ENCODE data around the gene GYS1.

GYS1 gene

GRCh38 chr19:48953990-48954594, 39.0 kb downstream of the GYS1 start:
- peaks cover 17% of the 10 kb centered on the region for H3K4me1 ChIP-seq (ENCODE audit: insufficient read depth, low read length, severe bottlenecking)
- H3K4me2 ChIP-seq (ENCODE audit: low read length) = peak overlapping the region; percentile 92
- peaks cover 17% of the 10 kb centered on the region; the same call in 1 of the 2 replicates for H3K36me3 ChIP-seq (ENCODE audit: insufficient read depth, low read length)
- H3F3A ChIP-seq (ENCODE audit: insufficient read depth, low read length) = no peaks in the 10 kb centered on the region
- no peaks in the 10 kb centered on the region for H3K9me2 ChIP-seq (ENCODE audit: low read depth, low read length)
- H3K9me3 ChIP-seq (ENCODE audit: low read length) = no peaks in the 10 kb centered on the region
- peak overlapping the region; percentile 15 for H3K27ac ChIP-seq (ENCODE audit: low read depth, low read length, poor library complexity, severe bottlenecking)
- H3K9ac ChIP-seq (ENCODE audit: low read length) = peak overlapping the region; percentile 99
- no peaks in the 10 kb centered on the region for H3K79me2 ChIP-seq (ENCODE audit: insufficient read depth, low read length)
- H3K4me3 ChIP-seq (ENCODE audit: low read depth, low read length, poor library complexity, severe bottlenecking) = peak overlapping the region; percentile 96
- no peaks in the 10 kb centered on the region for H4K20me1 ChIP-seq (ENCODE audit: insufficient read depth, low read length)
- no peaks in the 10 kb centered on the region for H3K27me3 ChIP-seq (ENCODE audit: insufficient read depth, low read length)
- no peak for TF ChIP-seq EZH2 (IDR thresholded peaks at IDR 0.05; ENCODE audit: borderline replicate concordance, low read length)
- no peak for TF ChIP-seq CTCF (IDR thresholded peaks at IDR 0.05; ENCODE audit: low read length)
- peak overlapping the region; percentile 97 for H2AFZ ChIP-seq (ENCODE audit: low read length)

- Histone ChIP-seq H3K4me1 (ENCODE audit: insufficient read depth, low read length, severe bottlenecking) (peaks cover 17% of the 10 kb centered on the region), H2AFZ (ENCODE audit: low read length) (no peak overlapping the region), H3K4me3 (ENCODE audit: low read depth, low read length, poor library complexity, severe bottlenecking) (no peak overlapping the region), H3K4me2 (ENCODE audit: low read length) (no peak overlapping the region), H3K27me3 (ENCODE audit: insufficient read depth, low read length) (no peaks in the 10 kb centered on the region), H3K9me2 (ENCODE audit: low read depth, low read length) (no peaks in the 10 kb centered on the region), H3K9me3 (ENCODE audit: low read length) (no peaks in the 10 kb centered on the region), H3K36me3 (ENCODE audit: insufficient read depth, low read length) (peaks cover 17% of the 10 kb centered on the region), H3F3A (ENCODE audit: insufficient read depth, low read length) (no peaks in the 10 kb centered on the region), H4K20me1 (ENCODE audit: insufficient read depth, low read length) (no peaks in the 10 kb centered on the region), H3K79me2 (ENCODE audit: insufficient read depth, low read length) (no peaks in the 10 kb centered on the region), H3K27ac (ENCODE audit: low read depth, low read length, poor library complexity, severe bottlenecking) (no peak overlapping the region), H3K9ac (ENCODE audit: low read length) (no peak overlapping the region)
- no peak for TF ChIP-seq EZH2 (IDR thresholded peaks at IDR 0.05; ENCODE audit: borderline replicate concordance, low read length)
- TF ChIP-seq CTCF (IDR thresholded peaks at IDR 0.05; ENCODE audit: low read length) = no peak
Observed at GRCh38 chr19:48953141-48953540, 40.0 kb downstream of the GYS1 start.

GRCh38 chr19:48950830-48951519, 42.1 kb downstream of the GYS1 start:
- Histone ChIP-seq H3K4me2 (ENCODE audit: low read length) (no peak overlapping the region), H3K4me3 (ENCODE audit: low read depth, low read length, poor library complexity, severe bottlenecking) (no peak overlapping the region), H3K36me3 (ENCODE audit: insufficient read depth, low read length) (peaks cover 2% of the 10 kb centered on the region), H3K79me2 (ENCODE audit: insufficient read depth, low read length) (no peaks in the 10 kb centered on the region), H2AFZ (ENCODE audit: low read length) (no peak overlapping the region), H4K20me1 (ENCODE audit: insufficient read depth, low read length) (no peaks in the 10 kb centered on the region), H3F3A (ENCODE audit: insufficient read depth, low read length) (no peaks in the 10 kb centered on the region), H3K9me3 (ENCODE audit: low read length) (peaks cover 10% of the 10 kb centered on the region), H3K9me2 (ENCODE audit: low read depth, low read length) (no peaks in the 10 kb centered on the region), H3K9ac (ENCODE audit: low read length) (no peak overlapping the region), H3K4me1 (ENCODE audit: insufficient read depth, low read length, severe bottlenecking) (peaks cover 13% of the 10 kb centered on the region), H3K27ac (ENCODE audit: low read depth, low read length, poor library complexity, severe bottlenecking) (no peak overlapping the region), H3K27me3 (ENCODE audit: insufficient read depth, low read length) (no peaks in the 10 kb centered on the region)
- TF ChIP-seq EZH2 (IDR thresholded peaks at IDR 0.05; ENCODE audit: borderline replicate concordance, low read length) (no peak), CTCF (IDR thresholded peaks at IDR 0.05; ENCODE audit: low read length) (no peak)
